ENCODE results near the gene ZFAND3.

Gene ZFAND3

DNA sequence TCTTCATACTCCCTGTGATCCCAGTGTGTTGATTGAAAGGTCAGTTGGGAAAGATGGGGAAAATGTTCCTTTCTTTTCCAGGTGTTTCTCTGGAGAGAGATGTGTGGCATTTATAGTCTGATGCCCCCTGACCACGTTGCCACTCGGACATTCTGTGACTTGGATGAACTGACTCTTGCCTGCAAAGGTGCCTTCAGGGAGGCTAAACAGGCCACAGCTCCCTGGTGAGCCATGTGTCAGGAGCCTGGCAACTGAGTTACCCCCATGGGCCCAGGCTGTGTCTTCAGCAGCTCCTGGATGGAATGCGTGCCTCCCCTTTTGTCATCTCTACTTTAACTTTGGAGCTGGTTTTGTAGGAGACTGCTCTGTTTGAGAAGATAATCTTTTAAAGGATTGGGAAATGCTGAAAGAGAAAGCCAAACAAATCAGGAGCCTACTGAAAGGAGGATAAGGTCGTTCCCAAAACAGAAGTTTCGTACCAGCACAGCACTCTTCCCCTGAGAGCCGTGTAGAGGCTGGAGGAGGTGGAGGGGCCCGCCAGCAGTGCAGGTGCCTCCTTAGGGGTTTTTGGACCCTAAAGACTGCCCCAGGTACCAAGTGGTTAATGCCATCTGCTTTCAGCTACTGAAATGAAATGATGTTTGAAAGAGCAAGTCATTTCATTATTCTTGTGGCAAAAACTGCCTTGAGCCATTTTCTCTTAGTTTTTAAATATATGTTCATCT, 322.8 kb downstream of the ZFAND3 start:
- DNase-seq: no peak

DNA sequence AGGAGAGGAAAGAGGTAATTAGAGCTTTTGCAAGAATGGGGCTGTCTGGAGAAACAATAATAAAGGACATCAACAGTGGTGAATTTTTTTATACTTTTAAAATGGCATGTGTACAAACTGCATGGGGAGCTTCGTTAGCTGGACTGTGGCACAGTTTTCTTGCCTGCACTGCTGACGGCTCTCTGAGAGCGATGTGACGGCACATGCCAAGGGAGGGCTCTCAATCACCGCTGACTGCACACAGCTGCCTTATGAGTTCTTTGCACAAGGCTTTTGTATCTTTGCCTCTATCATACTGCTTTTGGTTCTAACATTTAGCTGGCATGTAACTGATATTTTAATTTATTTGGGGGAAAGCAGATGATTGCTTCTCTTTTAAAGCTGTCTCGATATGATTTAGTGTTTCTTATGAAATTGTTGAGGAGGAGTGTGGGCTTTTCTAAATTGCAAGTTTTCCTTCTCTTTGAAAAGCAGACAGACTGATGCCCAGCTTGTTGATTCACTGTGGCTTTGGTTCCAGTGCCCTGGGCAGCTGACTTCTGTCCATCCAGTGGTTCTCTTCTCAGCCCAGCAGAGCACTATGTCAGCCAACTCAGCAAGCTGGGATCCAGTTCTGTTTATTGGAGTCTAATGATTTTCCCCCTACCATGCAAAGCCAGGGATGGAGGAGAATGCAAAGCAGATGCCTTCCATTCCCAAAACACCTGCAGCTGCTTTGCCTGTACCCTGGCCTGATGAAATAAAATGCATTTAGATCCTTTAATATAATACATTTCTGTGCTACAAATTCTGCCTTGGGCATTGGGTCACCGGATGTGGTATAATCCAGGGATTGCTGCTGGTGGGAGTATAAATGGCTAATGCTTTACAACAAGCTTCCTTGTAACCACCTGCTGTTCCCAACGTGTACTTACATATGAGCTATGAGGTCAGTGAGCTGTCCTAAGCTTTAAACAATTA, 323.9 kb downstream of the ZFAND3 start:
- DNase-seq: no peak

- no peak for DNase-seq
These were observed 324.9 kb downstream of the ZFAND3 start for GRCh38 chr6:38144365-38144945.

- no peak for DNase-seq
These were observed 326.6 kb downstream of the ZFAND3 start for GRCh38 chr6:38146021-38146733.

DNA sequence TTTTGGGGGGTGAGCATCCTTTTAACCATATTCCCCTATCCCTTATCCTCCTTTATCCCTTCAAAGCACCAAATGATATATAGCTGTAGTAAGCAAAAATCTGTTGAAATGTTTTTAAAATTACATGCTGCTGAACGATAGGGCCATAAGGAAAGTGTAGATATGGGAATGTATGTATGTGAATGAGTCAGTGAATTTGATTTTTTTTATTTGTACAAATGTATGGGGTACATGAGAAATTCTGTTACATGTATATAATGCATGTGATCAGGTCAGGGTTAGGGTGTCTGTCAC, 327.2 kb downstream of the ZFAND3 start:
- DNase-seq: no peak

GRCh38 chr6:38148606-38149005, 329.1 kb downstream of the ZFAND3 start:
- no peak for DNase-seq

DNA sequence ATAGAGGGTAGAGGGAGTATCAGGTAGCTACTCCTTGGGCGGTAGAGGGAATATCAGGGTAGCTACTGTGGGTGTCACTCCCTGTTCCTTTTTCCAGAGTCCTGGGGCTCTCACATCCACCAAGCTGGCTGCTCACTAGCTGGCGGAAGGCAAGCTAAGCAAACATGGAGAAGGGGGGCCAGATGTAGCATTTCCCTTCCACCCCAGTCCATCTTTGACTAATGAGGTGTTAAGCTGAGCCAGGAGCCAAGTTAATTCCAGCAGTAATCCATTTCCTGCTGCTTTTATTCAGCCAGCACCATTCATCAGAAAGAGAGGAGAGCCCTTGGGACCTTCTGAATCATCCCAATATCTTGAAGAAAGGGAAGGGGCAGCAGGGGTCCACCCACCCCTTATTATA, 330.0 kb downstream of the ZFAND3 start:
- DNase-seq: no peak

DNA sequence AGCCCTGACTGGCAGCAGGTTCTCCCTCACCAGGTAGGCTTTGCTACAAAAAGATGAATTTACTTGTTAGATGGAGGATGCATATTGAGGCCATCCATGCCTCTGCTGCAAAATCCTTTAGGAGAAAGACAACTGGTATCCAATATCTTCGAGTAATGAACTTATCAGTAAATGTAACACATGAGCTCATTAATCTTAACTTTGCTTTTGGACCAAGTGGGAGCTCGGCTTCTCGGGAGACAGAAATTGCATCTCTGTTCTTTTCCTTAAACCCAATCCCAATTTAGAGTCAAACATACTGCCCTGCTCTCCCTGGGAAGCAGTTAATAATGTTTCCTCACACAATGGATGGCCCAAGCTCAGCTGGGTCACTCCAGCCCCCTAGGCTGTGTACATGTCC, 330.5 kb downstream of the ZFAND3 start:
- DNase-seq: no peak

DNA sequence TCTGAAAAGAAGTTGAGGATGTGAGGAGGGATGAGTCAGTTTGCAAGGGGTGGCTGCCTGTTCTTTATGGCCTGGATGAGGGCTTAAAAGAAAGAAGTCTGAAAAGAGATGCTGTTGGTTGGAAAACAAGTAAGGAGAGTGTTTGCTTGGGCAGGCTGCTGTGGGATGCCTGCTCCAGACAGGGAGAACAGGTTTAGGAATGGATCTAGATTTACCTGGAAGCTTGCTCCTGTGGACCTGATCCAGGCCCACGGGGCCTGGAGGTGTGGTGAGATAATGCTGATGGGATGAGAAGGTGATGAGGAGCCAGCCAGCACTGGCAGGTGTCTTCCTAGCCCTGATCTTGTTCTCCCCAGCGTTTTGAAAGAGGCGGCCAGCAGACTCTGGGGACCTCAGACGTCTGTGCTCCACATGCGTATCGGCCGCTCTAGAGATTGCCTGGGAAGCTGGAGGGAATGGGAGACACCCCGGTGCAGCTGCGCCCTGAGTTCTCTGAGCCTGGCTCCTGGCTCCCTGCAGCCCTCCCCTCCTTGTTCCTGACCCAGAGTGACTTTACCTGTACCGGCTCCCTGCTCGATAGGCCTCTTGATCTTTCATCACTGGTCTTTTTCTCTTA, 331.3 kb downstream of the ZFAND3 start:
- no peak for DNase-seq

DNA sequence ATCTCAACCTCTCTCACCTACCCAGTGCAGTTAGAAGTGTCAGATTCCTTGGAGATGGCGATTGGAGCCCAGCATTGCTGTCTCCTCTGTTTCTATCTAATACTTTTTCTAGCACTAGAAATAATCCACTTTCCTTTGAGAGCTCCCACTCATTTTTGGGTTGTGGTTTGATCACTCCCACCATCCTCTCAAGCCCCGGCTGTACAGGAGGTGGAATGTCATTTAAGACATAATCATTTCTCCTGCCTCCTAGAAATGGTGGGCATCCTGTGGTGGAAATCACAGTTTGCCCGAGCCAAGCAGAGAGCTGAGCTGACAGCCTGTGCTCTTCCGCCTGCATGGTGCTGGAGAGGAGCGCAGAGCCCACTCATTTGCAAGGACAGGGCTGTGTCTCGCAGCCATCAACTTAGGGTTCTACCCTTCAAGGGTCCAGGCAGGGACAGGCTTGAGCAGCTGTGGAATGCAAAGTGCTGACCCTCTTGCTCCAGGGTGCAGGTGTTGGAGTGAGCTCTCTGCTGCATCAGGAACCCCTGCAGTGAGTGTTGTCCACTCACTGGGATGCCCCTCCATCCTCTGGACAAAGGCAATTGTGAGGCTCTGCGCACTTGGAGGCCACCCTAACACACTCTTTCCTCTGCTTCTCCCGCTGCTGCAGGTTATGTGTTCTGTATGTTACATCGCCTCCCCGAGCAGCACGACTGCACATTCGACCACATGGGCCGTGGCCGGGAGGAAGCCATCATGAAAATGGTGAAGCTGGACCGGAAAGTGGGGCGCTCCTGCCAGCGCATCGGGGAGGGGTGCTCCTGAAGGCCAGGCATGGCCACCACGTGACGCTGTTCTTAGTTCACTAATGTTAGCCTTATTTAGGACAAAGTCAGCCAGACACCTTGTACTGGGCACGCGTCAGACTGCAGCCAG, 332.3 kb downstream of the ZFAND3 start:
- no peak for DNase-seq

- DNase-seq: no peak
These were observed 333.1 kb downstream of the ZFAND3 start for GRCh38 chr6:38152620-38153019.

DNA sequence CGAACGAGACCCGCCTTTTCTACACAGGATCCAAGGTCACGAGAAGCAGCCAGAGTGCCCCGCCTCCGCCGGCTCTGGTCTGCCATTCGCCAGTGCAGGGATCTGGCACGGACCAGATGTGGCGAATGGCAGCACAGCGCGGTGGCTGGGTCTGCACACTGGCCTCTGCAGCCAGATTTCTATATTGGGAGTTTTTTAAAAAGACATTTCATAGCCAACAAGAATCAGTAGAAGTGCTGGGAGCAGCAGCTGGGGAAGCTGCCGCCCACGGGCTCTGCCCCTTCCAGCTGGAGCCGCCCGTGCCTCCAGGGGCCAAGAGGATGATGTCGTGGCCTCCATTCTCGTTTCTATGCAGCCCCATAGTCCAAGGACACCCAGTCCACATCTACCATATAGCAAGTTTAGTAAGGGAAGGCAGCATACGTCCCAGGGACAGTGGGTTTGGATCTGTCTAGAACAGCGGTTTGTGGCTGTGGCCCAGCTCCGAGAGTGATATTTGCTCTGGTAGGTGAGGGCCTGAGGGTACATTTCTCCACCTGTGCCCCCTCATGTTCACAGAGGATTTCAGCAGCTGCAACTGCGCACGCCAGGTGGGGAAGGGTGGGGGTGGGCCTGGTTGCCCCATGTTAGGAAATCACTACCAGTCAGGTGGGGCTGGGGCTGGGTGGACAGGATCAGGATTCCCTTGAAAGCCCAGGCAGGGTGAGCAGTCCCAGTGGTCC, 333.7 kb downstream of the ZFAND3 start:
- no peak for DNase-seq

DNA sequence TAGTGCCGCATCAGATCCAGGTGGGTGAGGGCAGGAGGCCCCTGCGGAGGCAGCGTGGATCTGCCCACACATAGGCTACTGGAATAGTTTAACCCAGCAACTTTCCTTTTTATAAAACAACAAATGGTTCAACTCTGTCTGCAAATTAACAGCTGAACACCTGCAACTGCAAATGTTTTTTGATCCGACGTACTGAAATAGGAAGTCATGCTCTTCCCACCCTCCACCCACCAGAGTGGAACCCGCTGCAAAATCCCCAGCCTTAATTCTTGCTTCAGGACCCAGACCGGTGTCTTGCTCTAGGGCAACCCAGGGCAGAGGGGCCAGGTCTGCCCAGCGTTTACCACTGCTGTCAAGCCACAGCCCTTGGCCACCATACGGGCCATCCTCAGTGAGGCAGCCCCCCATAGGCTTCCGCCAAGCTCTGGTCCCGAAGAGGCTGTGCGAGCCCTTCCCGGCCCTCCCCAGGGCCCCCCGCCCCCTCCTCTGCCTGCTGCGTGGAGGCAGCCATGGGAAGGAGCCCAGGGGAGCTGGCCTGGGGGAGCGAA, 334.3 kb downstream of the ZFAND3 start:
- DNase-seq: no peak

DNA sequence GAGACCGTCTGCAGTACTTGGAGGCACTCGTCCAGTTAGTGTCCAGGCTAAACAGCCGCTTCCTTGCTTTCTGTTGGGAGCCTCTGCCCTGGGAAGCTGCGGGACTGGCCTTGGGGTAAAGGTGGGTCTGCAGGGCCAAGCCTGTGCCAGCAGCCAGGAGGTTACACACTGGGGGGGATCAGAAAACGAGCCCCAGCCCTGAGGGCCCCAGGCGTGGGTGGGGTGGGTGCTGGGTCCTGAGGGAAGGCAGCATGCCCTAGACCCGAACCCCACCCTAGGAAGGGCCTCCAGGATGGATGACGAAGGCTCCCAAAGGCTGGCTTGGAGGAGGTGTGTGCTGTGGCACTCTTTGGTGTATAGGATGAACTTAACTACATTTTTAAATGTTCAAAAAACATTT, 335.2 kb downstream of the ZFAND3 start:
- no peak for DNase-seq

- DNase-seq: no peak
These were observed 335.6 kb downstream of the ZFAND3 start for GRCh38 chr6:38155144-38155543.

- no peak for DNase-seq
These were observed 336.2 kb downstream of the ZFAND3 start for GRCh38 chr6:38155621-38156204.

GRCh38 chr6:38156818-38157565, 337.5 kb downstream of the ZFAND3 start:
- DNase-seq: no peak

GRCh38 chr6:38157905-38158304, 338.4 kb downstream of the ZFAND3 start:
- no peak for DNase-seq

- no peak for DNase-seq
These were observed 339.3 kb downstream of the ZFAND3 start for GRCh38 chr6:38158762-38159350.
